Ammon's horn (tissue), 1 donor: ENCODE results near the gene CYTH2.
"Not testable (repeated sequence)": the region's sequence is repeated elsewhere in the genome, so short reads cannot be mapped to it uniquely, and the experiment has no call there.

Experiments used
- DNase-seq: peaks from one replicate; pipeline ENCODE4 v3.0.0-alpha.2; 2016; ENCODE audit warnings: low spot score

CYTH2 gene

DNA sequence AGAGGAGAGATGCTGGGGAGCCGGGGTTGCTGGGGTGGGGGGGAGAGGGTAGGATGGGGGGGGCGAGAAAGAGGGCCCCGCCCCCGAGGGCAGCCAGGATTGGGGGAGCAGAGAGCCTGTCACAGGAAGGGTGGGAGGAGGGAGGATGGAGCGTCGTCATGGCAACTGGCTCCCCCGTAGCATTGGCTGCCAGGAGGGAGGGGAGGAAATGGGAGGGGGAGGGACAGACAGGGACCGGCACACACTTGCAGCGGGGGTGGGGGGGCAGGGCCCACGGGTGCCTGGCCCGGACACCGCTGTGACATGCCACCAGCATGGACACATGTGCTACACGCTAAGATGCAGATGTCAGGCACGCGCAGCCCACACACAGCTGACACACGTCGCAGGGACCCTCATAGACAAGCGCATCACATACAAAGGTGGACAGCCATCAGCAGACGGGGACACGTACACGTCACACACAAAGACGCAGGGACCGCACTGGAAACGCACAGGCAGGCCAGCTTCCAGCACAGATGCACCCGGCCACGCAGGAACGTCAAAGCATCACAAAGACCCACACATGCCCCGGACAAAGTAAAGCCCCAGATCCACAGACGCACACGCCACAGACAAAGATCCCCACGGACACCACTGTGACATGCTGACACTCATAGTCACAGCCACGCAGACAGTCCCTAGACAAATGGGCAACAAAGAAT lies 42.8 kb downstream of the CYTH2 start, which contains the start of gene LMTK3:
Gene LMTK3, minus strand, starts transcription at position 36 of the 704 bp plus-strand sequence. CDS start 259 bp downstream, outside the sequence.
- peak; percentile 99 for DNase-seq

DNA sequence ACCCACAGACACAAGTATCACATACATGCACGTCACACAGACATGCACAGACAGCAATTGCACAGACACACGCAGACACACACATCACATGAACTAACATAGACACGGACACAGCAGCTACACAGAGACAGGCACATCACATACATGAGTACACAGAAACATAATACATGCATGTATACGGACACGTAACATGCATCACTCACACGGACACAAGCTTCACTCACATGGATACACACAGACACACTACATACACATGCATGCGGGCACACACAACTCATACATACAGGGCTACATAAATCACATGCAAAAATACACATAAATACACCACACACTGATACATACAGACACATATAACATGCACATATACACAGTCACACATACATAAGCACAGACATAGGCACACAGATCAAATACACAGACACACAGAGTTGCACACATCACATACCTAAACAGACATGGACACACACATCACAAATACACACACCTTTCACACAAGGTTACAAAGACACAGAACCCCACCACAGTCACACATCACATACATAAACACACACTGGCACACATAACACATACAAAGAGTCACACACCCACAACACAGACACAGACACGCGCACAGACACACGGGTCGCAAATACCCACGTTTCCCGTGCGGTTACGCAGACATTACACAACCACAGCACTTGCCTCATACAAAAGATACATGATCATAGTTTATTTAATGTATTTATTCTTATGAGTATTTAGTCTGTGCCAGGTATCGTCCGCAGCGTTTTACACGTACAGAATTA lies 43.5 kb downstream of the CYTH2 start:
- no peak for DNase-seq

DNA sequence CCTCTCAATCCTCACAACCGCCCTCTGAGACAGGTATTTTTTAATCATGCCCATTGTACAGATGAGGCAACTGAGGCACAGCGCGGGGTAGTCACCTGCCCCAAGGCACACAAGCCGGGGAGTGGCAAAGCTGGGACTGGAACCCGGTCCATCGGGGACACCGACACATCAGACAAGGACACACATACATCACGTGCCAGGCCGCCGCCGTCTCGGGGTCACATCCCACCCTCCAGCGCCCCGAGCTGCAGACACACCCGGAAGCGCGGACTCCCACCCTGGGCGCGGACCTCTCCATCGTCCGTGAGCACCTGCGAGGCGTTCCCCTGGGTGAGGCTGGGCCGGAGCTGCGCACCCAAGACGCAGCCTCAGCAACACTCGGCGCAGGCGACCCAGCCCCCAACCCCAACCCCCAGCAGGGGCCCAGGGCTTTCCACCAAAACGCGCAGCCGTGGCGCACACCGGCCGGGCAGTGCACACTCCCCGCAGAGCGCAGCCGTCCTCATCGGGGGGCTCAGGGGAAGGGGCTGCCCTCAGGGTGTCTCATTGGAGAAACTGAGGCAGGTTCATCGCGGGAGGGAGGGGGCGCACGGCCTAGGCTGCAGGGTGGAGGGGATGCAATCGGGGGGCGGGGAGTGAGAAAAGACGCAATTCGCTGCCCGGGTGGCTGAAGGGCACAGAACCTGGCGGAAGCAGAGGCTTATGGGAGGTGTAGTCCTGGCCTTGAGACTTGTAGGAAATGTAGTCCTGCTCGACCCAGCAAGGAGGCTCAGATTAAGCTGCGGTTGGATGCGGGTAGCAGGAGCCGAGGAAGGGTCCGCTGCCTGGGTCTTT lies 44.3 kb downstream of the CYTH2 start:
- DNase-seq, result peak; percentile 95

DNA sequence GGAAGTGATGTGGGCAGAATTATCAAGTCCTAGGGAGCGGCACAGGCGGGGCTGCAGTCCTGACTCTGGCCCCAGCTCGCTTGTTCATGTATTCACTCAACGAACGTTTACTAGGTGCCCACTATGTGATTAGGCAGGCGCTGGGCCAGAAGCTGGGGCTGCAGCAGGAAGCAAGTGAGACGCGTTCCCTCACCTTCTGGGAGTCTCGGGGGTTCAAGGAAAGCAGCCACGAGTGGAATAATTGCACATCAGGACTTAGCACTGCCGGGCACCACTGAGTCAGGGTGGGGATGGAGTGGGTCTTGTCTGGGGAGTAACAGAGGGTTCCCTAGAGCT lies 44.9 kb downstream of the CYTH2 start:
- no peak for DNase-seq

DNA sequence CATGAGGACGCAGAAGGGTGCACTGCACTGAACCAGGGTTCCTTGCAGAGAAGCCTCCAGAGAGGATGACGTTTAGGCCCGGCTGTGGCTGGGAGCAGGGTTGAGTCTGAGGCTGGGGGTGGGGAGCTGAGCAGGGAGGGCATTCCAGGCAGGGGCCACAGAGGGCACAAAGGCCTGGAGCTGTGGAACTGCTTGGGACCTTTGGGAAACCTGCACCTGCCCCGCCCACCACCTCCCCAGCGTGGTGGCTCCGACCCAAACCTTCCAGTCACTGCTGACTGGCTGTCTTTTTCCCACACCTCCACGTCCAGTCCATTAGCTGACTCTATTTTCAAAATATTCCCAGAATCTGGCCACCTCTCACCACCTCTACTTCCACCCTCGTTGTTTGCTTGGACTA lies 47.4 kb downstream of the CYTH2 start:
- no peak for DNase-seq

DNA sequence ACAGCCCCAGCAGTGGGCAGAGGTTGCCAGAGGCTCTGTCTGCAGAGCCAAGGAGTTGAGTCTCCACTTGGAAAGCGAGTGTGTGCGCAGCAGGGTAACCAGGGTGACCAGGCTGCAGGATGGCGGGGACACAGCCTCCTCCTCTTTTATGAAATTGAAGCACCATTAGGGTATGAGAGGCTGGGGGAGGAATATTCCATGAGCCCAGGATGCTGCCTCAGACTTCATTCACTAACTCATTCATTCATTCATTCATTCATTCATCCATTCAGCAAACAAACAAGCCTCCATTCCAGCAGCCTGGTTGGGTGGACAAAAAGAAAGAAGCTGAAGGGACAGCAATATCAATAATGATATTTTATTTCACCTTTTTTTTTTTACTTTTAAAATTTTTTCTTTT lies 49.0 kb downstream of the CYTH2 start:
- DNase-seq, result no peak

DNA sequence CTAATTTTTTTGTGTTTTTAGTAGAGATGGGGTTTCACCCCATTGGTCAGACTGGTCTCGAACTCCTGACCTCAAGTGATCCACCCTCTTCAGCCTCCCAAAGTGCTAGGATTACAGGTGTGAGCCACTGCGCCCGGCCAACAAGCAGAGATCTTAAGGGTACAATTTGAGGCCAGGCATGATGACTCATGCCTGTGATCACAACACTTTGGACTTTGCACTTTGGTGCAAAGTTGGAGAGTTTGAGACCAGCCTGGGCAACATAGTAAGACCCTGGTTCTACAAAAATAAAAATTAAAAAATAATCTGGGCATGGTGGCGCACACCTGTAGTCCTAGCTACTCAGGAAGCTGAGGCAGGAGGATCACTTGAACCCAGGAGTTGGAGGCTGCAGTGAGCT lies 50.3 kb downstream of the CYTH2 start:
- DNase-seq, result not testable (repeated sequence)

DNA sequence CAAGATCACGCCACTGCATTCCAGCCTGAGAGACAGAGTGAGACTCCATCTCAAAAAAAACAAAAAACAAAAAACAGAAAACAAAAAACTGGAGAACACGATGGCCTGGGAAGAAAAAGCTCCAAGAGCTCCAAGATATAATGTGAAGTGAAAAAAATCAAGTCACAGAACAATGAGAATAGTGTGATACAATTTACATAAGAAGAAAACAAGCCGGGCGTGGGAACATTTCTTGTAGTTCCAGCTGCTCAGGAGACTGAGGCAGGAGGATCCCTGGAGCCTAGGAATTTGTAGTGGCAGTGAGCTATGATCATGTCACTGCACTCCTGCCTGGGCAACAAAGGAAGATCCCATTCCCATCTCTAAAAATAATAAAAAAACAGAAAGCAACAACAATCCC lies 51.0 kb downstream of the CYTH2 start:
- DNase-seq, result no peak

DNA sequence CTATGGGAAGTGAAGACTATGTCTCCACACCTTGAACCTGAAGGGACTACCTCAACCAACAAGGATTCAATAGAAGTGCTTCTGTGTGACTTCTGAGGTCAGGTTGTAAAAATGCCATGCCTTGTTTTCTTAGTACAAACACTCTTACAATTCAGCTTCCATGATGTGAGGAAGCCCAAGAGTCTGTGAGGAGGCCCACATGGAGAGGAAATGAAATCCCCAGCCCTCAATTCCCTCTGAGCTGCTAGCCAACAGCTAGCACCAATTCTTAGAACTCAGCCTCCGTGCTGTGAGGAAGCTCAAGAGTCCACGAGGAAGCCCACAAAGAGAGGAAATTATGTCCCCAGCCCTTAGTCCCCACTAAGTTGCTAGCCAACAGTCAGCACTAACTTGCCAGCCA lies 55.1 kb downstream of the CYTH2 start:
- DNase-seq, result no peak

DNA sequence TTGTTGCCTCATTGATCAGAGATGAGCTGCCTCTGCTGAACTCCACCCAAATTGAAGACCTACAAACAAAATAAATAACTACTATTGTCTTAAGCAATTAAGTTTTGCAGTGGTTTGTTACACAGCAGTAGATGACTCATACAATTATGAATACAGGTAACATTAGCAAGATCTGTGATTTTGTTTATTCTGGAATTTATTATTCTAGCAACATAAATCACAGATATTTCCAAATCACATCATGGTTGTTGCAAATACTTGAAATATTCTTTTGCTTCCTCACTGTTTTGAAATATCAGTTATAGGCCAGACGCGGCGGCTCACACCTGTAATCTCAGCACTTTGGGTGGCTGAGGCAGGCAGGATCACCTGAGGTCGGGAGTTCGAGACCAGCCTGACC lies 55.6 kb downstream of the CYTH2 start:
- no peak for DNase-seq

DNA sequence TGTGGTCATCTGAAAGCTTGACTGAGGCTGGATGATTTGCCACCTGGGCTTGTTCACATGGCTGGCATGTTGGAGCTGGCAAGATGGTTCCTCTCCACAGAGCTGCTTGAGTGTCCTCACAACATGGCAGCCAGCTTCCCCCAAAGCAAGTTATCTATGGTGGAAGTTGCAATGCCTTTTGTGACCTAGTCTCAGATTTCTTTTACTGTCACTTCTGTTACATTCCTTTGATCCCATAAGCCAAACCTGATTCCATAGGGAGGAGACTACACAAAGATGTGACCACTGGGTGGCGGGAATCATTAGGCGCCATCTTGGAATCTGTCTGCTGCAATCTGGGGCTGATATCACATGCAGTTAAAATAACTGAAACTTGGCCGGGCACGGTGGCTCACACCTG lies 60.0 kb downstream of the CYTH2 start:
- DNase-seq, result no peak

DNA sequence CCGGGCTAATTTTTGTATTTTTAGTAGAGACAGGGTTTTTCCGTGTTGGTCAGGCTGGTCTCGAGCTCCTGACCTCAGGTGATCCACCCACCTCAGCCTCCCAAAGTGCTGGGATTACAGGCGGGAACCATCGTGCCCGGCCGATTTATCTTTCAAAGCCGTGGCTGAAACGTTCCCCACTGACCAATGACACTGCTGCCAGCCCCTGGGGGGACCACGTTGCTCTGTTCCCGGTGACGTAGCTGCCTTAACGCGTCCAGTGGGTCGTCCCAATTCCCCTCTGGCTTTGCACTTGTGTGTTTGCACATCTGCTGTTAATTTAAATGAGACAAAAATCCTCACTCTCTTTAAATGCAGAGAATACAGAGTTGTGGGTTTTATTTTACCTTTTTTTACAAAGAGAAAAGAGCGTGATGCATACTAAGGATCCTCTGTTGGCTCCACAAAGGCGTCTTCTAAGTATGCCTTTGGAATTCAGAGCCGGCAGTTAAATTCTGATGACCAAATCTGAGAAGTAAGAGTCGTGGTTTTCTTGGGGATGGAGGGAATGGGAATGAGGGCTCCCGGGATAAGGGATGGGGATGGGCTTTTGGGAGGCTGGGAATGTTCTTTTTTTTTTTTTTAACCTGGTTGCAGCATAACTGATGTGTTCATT lies 61.0 kb downstream of the CYTH2 start:
- no peak for DNase-seq

DNA sequence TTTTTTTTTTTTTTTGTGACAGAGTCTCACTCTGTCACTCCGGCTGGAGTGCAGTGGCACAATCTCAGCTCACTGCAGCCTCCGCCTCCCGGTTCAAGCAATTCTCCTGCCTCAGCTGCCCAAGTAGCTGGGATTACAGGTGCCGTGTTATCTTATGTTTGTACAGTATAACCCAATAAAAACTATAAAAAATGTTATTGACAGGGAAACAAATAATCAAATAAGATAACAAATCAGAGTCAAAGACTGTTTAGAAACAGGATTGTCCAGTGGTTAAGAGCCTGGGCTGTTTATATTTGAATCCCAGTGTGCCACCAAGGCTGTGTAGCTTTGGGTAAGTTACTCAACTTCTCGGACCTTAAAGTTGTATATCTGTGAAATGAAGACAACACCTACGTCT lies 61.6 kb downstream of the CYTH2 start:
- no peak for DNase-seq
